ENCODE measurements around the gene OBSCN.

OBSCN gene

DNA sequence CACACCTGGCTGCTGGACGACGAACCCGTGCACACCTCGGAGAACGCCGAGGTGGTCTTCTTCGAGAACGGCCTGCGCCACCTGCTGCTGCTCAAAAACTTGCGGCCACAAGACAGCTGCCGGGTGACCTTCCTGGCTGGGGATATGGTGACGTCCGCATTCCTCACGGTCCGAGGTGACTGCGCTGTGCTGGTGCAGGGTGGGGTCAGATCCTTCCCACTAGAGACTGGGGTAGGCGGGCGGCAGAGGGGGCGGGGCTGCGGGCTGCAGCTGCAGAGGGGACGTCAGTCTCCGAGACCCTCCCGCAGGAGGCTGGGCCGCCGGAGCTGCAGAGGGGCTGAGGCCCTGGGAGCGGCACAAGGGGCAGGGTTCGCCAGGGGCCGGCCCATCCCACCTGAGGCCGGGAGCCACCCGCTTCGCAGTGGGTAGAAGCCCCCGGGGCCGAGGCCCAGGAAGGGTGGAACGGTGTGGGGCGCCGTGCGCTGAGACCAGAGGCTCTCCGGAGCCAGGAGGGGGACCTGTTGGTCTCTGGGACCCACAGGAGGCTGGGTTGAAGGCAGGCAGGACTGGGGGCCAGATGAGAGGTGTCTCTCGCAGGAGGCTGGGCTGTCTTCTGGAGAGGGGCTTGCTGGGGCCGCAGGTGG, 108.2 kb downstream of the OBSCN start:
- TF ChIP-seq ZFX (IDR thresholded peaks at IDR 0.05; ENCODE audit: borderline replicate concordance): no peak
- TF ChIP-seq, protein P1, sequence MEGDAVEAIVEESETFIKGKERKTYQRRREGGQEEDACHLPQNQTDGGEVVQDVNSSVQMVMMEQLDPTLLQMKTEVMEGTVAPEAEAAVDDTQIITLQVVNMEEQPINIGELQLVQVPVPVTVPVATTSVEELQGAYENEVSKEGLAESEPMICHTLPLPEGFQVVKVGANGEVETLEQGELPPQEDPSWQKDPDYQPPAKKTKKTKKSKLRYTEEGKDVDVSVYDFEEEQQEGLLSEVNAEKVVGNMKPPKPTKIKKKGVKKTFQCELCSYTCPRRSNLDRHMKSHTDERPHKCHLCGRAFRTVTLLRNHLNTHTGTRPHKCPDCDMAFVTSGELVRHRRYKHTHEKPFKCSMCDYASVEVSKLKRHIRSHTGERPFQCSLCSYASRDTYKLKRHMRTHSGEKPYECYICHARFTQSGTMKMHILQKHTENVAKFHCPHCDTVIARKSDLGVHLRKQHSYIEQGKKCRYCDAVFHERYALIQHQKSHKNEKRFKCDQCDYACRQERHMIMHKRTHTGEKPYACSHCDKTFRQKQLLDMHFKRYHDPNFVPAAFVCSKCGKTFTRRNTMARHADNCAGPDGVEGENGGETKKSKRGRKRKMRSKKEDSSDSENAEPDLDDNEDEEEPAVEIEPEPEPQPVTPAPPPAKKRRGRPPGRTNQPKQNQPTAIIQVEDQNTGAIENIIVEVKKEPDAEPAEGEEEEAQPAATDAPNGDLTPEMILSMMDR (IDR thresholded peaks at IDR 0.05): no peak
- no peak overlapping the region for H3K27ac ChIP-seq

DNA sequence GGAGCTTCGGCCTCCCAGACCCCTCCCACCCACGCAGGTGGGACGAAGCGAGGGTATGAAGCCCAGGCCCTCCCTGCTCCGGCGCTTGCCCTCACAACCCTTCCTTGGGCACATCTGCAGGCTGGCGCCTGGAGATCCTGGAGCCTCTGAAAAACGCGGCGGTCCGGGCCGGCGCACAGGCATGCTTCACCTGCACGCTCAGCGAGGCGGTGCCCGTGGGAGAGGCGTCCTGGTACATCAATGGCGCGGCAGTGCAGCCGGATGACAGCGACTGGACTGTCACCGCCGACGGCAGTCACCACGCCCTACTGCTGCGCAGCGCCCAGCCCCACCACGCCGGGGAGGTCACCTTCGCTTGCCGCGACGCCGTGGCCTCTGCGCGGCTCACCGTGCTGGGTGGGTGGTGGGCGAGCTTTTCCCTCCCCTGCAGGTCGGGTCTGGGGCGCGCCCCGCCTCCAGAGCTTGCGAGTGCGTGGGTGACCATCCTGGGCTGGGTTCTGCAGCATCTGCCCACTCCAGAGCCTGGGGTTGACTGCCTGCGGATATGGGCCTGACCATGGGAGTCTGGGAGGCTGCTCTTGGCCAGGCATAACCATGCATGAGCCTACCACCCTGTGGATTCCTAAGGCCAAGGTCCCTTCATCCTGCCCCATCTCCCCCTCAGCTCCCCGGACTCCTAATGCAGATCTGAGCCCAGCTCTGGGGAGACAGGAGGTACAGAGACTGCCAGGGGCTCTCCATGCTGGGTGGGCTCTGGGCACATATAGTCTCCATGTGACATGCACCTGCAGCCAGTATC, 108.9 kb downstream of the OBSCN start:
- H3K27ac ChIP-seq: no peak overlapping the region

DNA sequence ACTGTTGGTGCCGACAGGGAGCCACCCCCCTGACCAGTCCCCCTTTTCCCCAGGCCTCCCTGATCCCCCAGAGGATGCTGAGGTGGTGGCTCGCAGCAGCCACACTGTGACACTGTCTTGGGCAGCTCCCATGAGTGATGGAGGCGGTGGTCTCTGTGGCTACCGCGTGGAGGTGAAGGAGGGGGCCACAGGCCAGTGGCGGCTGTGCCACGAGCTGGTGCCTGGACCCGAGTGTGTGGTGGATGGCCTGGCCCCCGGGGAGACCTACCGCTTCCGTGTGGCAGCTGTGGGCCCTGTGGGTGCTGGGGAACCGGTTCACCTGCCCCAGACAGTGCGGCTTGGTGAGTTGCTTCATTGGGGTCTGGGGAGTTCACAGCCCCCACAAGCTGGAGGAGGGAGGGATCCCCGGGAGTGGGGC, 109.6 kb downstream of the OBSCN start:
- TF ChIP-seq, protein P1 (IDR thresholded peaks at IDR 0.05): no peak
- no peak for TF ChIP-seq ZFX (IDR thresholded peaks at IDR 0.05; ENCODE audit: borderline replicate concordance)
- H3K27ac ChIP-seq: no peak overlapping the region

More for the DNA sequence above, 108.9 kb downstream of the OBSCN start:
- TF ChIP-seq, protein P1 (IDR thresholded peaks at IDR 0.05): no peak
- TF ChIP-seq ZFX (IDR thresholded peaks at IDR 0.05; ENCODE audit: borderline replicate concordance): no peak

DNA sequence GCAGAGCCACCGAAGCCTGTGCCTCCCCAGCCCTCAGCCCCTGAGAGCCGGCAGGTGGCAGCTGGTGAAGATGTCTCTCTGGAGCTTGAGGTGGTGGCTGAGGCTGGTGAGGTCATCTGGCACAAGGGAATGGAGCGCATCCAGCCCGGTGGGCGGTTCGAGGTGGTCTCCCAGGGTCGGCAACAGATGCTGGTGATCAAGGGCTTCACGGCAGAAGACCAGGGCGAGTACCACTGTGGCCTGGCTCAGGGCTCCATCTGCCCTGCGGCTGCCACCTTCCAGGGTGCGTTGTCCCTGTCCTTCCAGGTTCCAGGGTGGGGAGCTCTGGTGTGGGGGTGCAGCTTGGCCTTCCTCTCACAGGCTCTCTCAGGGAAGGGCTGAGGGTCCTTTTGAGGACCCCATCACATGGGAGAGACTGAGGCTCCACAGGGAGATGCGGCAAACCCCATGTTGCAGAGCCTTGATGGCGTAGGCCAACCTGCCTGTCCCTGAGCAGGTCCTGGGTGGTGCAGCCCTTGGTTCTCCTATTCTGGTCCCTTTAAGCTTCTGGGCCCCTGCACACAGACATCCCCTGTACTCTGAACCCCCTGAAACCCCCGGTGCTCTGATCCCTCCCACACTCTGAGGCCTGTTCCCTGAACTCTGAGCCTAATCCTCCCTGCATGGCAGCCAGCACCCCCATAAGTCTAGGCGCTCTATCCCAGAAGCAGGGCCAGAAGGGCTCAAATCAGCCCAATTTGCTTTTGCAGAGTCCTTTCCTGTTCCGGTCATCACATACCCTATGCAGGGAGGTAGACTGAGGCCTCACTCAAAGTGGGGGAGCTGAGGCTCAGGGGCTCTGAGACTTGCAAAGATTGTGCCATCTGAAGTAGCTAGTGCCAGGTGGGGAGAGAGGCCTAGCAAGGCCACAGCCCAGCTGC, 110.3 kb downstream of the OBSCN start:
- TF ChIP-seq ZFX (IDR thresholded peaks at IDR 0.05; ENCODE audit: borderline replicate concordance): no peak
- TF ChIP-seq, protein P1 (IDR thresholded peaks at IDR 0.05): no peak

DNA sequence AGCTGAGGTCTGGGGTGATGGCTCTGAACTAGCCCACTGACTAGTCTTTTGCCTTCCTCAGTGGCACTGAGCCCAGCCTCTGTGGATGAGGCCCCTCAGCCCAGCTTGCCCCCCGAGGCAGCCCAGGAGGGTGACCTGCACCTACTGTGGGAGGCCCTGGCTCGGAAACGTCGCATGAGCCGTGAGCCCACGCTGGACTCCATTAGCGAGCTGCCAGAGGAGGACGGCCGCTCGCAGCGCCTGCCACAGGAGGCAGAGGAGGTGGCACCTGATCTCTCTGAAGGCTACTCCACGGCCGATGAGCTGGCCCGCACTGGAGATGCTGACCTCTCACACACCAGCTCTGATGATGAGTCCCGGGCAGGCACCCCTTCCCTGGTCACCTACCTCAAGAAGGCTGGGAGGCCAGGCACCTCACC, 111.0 kb downstream of the OBSCN start:
- no peak overlapping the region for H3K27ac ChIP-seq
- TF ChIP-seq ZFX (IDR thresholded peaks at IDR 0.05; ENCODE audit: borderline replicate concordance): no peak

More for the DNA sequence above, 110.3 kb downstream of the OBSCN start:
- H3K27ac ChIP-seq: no peak overlapping the region

DNA sequence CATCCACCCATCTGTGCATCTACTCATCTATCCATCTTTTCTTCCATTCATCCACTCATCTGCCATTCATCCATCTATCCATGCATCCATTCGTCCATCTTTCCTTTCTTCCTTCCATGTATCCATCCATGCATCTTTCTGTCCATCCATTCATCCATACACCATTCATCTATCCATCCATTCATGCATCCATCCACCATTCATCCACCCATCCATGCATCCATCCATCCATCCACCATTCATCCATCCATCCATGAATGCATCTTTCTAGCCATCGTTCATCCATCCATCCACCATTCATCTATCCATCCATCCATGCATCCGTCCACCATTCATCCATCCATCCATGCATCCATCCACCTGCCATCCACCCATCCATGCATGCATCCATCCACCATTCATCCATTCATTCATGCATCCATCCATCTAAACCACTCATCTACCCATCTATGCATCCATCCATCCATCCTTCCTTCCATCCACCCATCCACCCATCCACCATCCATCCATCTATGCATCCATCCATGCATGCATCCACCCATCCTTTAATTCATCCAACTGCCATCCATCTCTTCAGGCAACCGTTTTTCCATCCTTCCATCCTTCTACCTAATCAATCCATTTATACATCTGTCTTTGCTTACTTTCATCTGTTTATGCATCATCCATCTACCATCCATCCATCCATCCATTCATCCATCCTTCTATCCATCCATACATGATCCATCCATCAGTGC, 111.7 kb downstream of the OBSCN start:
- TF ChIP-seq, protein P1 (IDR thresholded peaks at IDR 0.05): no peak
- no peak for TF ChIP-seq ZFX (IDR thresholded peaks at IDR 0.05; ENCODE audit: borderline replicate concordance)

DNA sequence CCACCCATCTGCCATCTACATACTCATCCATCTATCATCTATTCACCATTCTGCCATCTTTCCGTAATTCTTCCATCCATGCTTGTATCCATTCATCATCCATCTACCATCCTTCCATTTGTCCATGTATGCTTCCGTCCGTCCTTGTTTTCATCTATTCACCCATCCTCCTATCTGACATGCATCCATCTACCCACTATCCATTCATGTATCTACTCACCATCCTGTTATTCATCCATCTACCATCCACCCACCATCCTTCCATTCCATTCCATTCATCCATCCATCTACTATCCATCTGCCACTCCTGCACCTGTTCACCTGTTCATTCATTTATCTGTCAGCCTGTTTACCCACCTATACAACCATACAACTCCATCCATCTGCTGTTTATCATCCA, 112.5 kb downstream of the OBSCN start:
- TF ChIP-seq, protein P1 (IDR thresholded peaks at IDR 0.05): no peak
- no peak for TF ChIP-seq ZFX (IDR thresholded peaks at IDR 0.05; ENCODE audit: borderline replicate concordance)
- H3K27ac ChIP-seq: no peak overlapping the region

More for the DNA sequence above, 111.7 kb downstream of the OBSCN start:
- no peak overlapping the region for H3K27ac ChIP-seq

Measured in 22Rv1 (cell line).